DOHH2 (cell line): ENCODE measurements around the gene SLC8A3.

Experiments used
- H3F3A ChIP-seq: fragments of 200-600 bp; sonication (generic), shearing (Covaris generic); 2 replicates; pipeline ENCODE4 v1.6.0; 2016; ENCODE audit warnings: antibody characterized with exemption, mild to moderate bottlenecking; ENCODE audit not compliant: control insufficient read depth, insufficient read depth
- H3K27ac ChIP-seq: fragments of 200-600 bp; sonication (generic); 2 replicates; pipeline ENCODE4 v1.5.1; 2014; ENCODE audit warnings: low read depth, mild to moderate bottlenecking, low read length, moderate library complexity
- H3K27me3 ChIP-seq: fragments of 200-600 bp; sonication (generic); 2 replicates; pipeline ENCODE4 v1.6.1; 2014; ENCODE audit warnings: mild to moderate bottlenecking, low read length, mixed read lengths; ENCODE audit not compliant: control insufficient read depth
- H3K36me3 ChIP-seq: fragments of 200-600 bp; sonication (generic); 2 replicates; pipeline ENCODE4 v1.6.1; 2014; ENCODE audit warnings: mild to moderate bottlenecking, low read length, moderate library complexity, mixed read lengths; ENCODE audit not compliant: control insufficient read depth
- H3K4me1 ChIP-seq: fragments of 200-600 bp; sonication (generic); 2 replicates; pipeline ENCODE4 v1.6.1; 2014; ENCODE audit warnings: mild to moderate bottlenecking, low read length, mixed read lengths; ENCODE audit not compliant: control insufficient read depth
- H3K4me2 ChIP-seq: fragments of 200-600 bp; sonication (generic); 2 replicates; pipeline ENCODE4 v1.6.0; 2014; ENCODE audit warnings: mild to moderate bottlenecking, low read length, moderate library complexity
- H3K4me3 ChIP-seq: fragments of 200-600 bp; sonication (generic); 2 replicates; pipeline ENCODE4 v1.5.1; 2014; ENCODE audit warnings: mild to moderate bottlenecking, low read length, mixed read lengths
- H3K79me2 ChIP-seq: fragments of 200-600 bp; sonication (generic); 2 replicates; pipeline ENCODE4 v1.6.1; 2014; ENCODE audit warnings: mild to moderate bottlenecking, low read length, mixed read lengths; ENCODE audit not compliant: control insufficient read depth
- H3K9me2 ChIP-seq: fragments of 200-600 bp; sonication (generic); replicated peaks from 2 replicates; pipeline ENCODE4 v1.6.1; 2014; ENCODE audit warnings: mild to moderate bottlenecking, low read length, mixed read lengths; ENCODE audit not compliant: control insufficient read depth
- H3K9me3 ChIP-seq: fragments of 200-600 bp; sonication (generic); 2 replicates; pipeline ENCODE4 v1.6.1; 2014; ENCODE audit warnings: antibody characterized with exemption, low read length, mixed read lengths; ENCODE audit not compliant: control insufficient read depth, insufficient read depth
- H4K20me1 ChIP-seq: fragments of 200-600 bp; sonication (generic); 2 replicates; pipeline ENCODE4 v1.6.0; 2014; ENCODE audit warnings: low read depth, mild to moderate bottlenecking, antibody characterized with exemption, low read length, moderate library complexity; ENCODE audit not compliant: control insufficient read depth, insufficient read depth
- CTCF ChIP-seq: fragments of 200-600 bp; sonication (generic); IDR thresholded peaks from one replicate; pipeline ENCODE4 v1.5.1; 2014; ENCODE audit warnings: antibody characterized with exemption, mild to moderate bottlenecking, low read depth, low read length; ENCODE audit not compliant: poor library complexity, severe bottlenecking
- EZH2phosphoT487 ChIP-seq: fragments of 200-600 bp; sonication (generic); IDR thresholded peaks from 2 replicates; pipeline ENCODE4 v1.6.1; 2017; ENCODE audit warnings: borderline replicate concordance, mild to moderate bottlenecking, antibody characterized with exemption, low read length, moderate library complexity, mixed read lengths

Gene SLC8A3

GRCh38 chr14:70018230-70018629 is 170.5 kb downstream of the SLC8A3 start:
- Histone ChIP-seq H3K9me2 (no peaks in the 10 kb centered on the region), H3K4me2 (no peak overlapping the region), H3K79me2 (no peaks in the 10 kb centered on the region), H3K4me3 (no peak overlapping the region), H3K4me1 (no peaks in the 10 kb centered on the region), H3F3A (no peaks in the 10 kb centered on the region), H4K20me1 (no peaks in the 10 kb centered on the region), H3K27me3 (peaks cover 34% of the 10 kb centered on the region), H3K36me3 (no peaks in the 10 kb centered on the region), H3K27ac (no peak overlapping the region), H3K9me3 (no peaks in the 10 kb centered on the region)
- TF ChIP-seq CTCF: no peak
- TF ChIP-seq EZH2phosphoT487: no peak

- H3K4me2 ChIP-seq: no peak overlapping the region
- no peaks in the 10 kb centered on the region for H4K20me1 ChIP-seq
- H3K36me3 ChIP-seq: no peaks in the 10 kb centered on the region
- H3K4me1 ChIP-seq: no peaks in the 10 kb centered on the region
- no peak overlapping the region for H3K4me3 ChIP-seq
- no peaks in the 10 kb centered on the region for H3K9me2 ChIP-seq
- H3K79me2 ChIP-seq: no peaks in the 10 kb centered on the region
- no peaks in the 10 kb centered on the region for H3K9me3 ChIP-seq
- H3K27me3 ChIP-seq: peaks cover 21% of the 10 kb centered on the region; the same call in 1 of the 2 replicates
- H3F3A ChIP-seq: no peaks in the 10 kb centered on the region
- no peak overlapping the region for H3K27ac ChIP-seq
- TF ChIP-seq CTCF: no peak
- TF ChIP-seq EZH2phosphoT487: no peak
These were observed 174.2 kb downstream of the SLC8A3 start for GRCh38 chr14:70014406-70015095.

GRCh38 chr14:70013271-70013873 is 175.4 kb downstream of the SLC8A3 start:
- peaks cover 11% of the 10 kb centered on the region; the same call in 1 of the 2 replicates for H3K27me3 ChIP-seq
- no peaks in the 10 kb centered on the region for H3K9me3 ChIP-seq
- TF ChIP-seq EZH2phosphoT487: no peak
- peak; percentile 90 for TF ChIP-seq CTCF
- no peak overlapping the region for H3K27ac ChIP-seq
- no peaks in the 10 kb centered on the region for H4K20me1 ChIP-seq
- H3K4me2 ChIP-seq: no peak overlapping the region
- H3K79me2 ChIP-seq: no peaks in the 10 kb centered on the region
- no peak overlapping the region for H3K4me3 ChIP-seq
- no peaks in the 10 kb centered on the region for H3K36me3 ChIP-seq
- H3K9me2 ChIP-seq: no peaks in the 10 kb centered on the region
- H3K4me1 ChIP-seq: peaks cover 11% of the 10 kb centered on the region
- no peaks in the 10 kb centered on the region for H3F3A ChIP-seq
